HepG2 (cell line): ENCODE data around the gene STK39. TPM values are rescaled to one million over a fixed set of nuclear protein-coding genes. Genes with fewer than 3 reads are reported as not detected.

Experiments
- CBX2 ChIP-seq, 2 experiments: fragments of 200-600 bp in 1 of 2; sonication (generic); formaldehyde crosslinking in 1 of 2; IDR thresholded peaks; 2 replicates each; pipeline versions ENCODE4 v1.7.0 to v1.8.1; 2018 to 2022; ENCODE audit warnings: low read depth in 2 of 2, low read length in 1 of 2, mild to moderate bottlenecking in 1 of 2, missing genetic modification reagents in 1 of 2
- FOXA1 ChIP-seq, 2 experiments: fragments of 450-650 bp in 1 of 2; sonication (generic) in 1 of 2; formaldehyde crosslinking in 1 of 2; IDR thresholded peaks; 2 replicates each; pipeline versions ENCODE4 v1.4.0 to v1.6.1; 2016 to 2020; ENCODE audit warnings: missing genetic modification reagents in 1 of 2
- FOXO1 ChIP-seq: sonication (generic); formaldehyde crosslinking; IDR thresholded peaks from 2 replicates; pipeline ENCODE4 v1.4.0; 2020; ENCODE audit warnings: missing genetic modification reagents
- GLI4 ChIP-seq: sonication (generic); formaldehyde crosslinking; IDR thresholded peaks from 2 replicates; pipeline ENCODE4 v1.5.1; 2020; ENCODE audit warnings: missing genetic modification reagents, mild to moderate bottlenecking, moderate library complexity, borderline replicate concordance
- HOXD1 ChIP-seq: sonication (generic); formaldehyde crosslinking; IDR thresholded peaks from 2 replicates; pipeline ENCODE4 v1.5.0; 2020; ENCODE audit warnings: missing genetic modification reagents
- IRF9 ChIP-seq: sonication (generic); formaldehyde crosslinking; IDR thresholded peaks from 2 replicates; pipeline ENCODE4 v1.8.0; 2022; ENCODE audit warnings: missing genetic modification reagents, mild to moderate bottlenecking, borderline replicate concordance
- MAFG ChIP-seq: sonication (generic); formaldehyde crosslinking; IDR thresholded peaks from 2 replicates; pipeline ENCODE4 v1.5.1; 2020; ENCODE audit warnings: mild to moderate bottlenecking, missing genetic modification reagents
- MIER2 ChIP-seq: IDR thresholded peaks from 2 replicates; pipeline ENCODE4 v1.6.1; 2016; ENCODE audit warnings: missing biosample characterization, missing genetic modification reagents
- MZF1 ChIP-seq: sonication (generic); formaldehyde crosslinking; IDR thresholded peaks from 2 replicates; pipeline ENCODE4 v1.8.1; 2023; ENCODE audit warnings: mild to moderate bottlenecking, missing genetic modification reagents, borderline replicate concordance
- NAIF1 ChIP-seq: sonication (generic); formaldehyde crosslinking; IDR thresholded peaks from 2 replicates; pipeline ENCODE4 v1.5.0; 2020; ENCODE audit warnings: mild to moderate bottlenecking, missing genetic modification reagents, borderline replicate concordance
- REPIN1 ChIP-seq: sonication (generic); formaldehyde crosslinking; IDR thresholded peaks from 2 replicates; pipeline ENCODE4 v1.8.0; 2022; ENCODE audit warnings: missing genetic modification reagents, low read depth, mild to moderate bottlenecking, borderline replicate concordance
- REST ChIP-seq, 2 experiments: IDR thresholded peaks; 2 replicates each; pipeline ENCODE4 v1.6.1; 2011 to 2012; ENCODE audit warnings: low read length in 2 of 2, borderline replicate concordance in 1 of 2, low read depth in 1 of 2, mild to moderate bottlenecking in 1 of 2, moderate library complexity in 1 of 2
- RFXANK ChIP-seq: IDR thresholded peaks from 2 replicates; pipeline ENCODE4 v1.6.1; 2016
- ZBTB49 ChIP-seq: sonication (generic); formaldehyde crosslinking; IDR thresholded peaks from 2 replicates; pipeline ENCODE4 v1.4.0; 2020; ENCODE audit warnings: missing genetic modification reagents, borderline replicate concordance
- ZNF160 ChIP-seq: sonication (generic); formaldehyde crosslinking; IDR thresholded peaks from 2 replicates; pipeline ENCODE4 v1.8.0; 2022; ENCODE audit warnings: mild to moderate bottlenecking, inconsistent platforms, missing genetic modification reagents
- ZNF24 ChIP-seq: fragments of 450-650 bp; IDR thresholded peaks from 2 replicates; pipeline ENCODE4 v1.6.1; 2017; ENCODE audit warnings: antibody characterized with exemption, mild to moderate bottlenecking
- ZNF354B ChIP-seq: sonication (generic); formaldehyde crosslinking; IDR thresholded peaks from 2 replicates; pipeline ENCODE4 v1.8.0; 2022; ENCODE audit warnings: mild to moderate bottlenecking, missing genetic modification reagents
- ZNF432 ChIP-seq: sonication (generic); formaldehyde crosslinking; IDR thresholded peaks from 2 replicates; pipeline ENCODE4 v1.5.0; 2020; ENCODE audit warnings: missing genetic modification reagents, mild to moderate bottlenecking, borderline replicate concordance
- ZNF556 ChIP-seq: sonication (generic); formaldehyde crosslinking; IDR thresholded peaks from 2 replicates; pipeline ENCODE4 v1.4.0; 2020; ENCODE audit warnings: mild to moderate bottlenecking, missing genetic modification reagents, borderline replicate concordance
- ZNF558 ChIP-seq: sonication (generic); formaldehyde crosslinking; IDR thresholded peaks from 2 replicates; pipeline ENCODE4 v1.9.0; 2022; ENCODE audit warnings: mild to moderate bottlenecking, missing genetic modification reagents, borderline replicate concordance
- ZNF563 ChIP-seq: sonication (generic); formaldehyde crosslinking; IDR thresholded peaks from 2 replicates; pipeline ENCODE4 v1.8.0; 2022; ENCODE audit warnings: mild to moderate bottlenecking, moderate library complexity, missing genetic modification reagents
- ZNF652 ChIP-seq: IDR thresholded peaks from 2 replicates; pipeline ENCODE4 v1.6.1; 2016; ENCODE audit warnings: low read depth, borderline replicate concordance
- ZNF768 ChIP-seq: sonication (generic); formaldehyde crosslinking; IDR thresholded peaks from 2 replicates; pipeline ENCODE4 v1.4.0; 2020; ENCODE audit warnings: missing genetic modification reagents
- ZNF777 ChIP-seq: sonication (generic); formaldehyde crosslinking; IDR thresholded peaks from 2 replicates; pipeline ENCODE4 v1.4.0; 2020; ENCODE audit warnings: missing genetic modification reagents
- polyA plus RNA-seq, 8 experiments: library from polyadenylated mRNA; depleted of rRNA in 3 of 8; stranded (reverse) in 7 of 8; unstranded in 1 of 8; fragments of >200 nt; fragmentation: Illumina TruSeq in 4 of 8; extraction: Trizol in 4 of 8; gene quantifications; 2 replicates each; pipeline versions ENCODE4 v1.2.1 to v1.2.3, GENCODE V29; 2011 to 2016; ENCODE audit warnings: low read depth in 4 of 8, missing spikeins in 1 of 8, mixed read lengths in 1 of 8; ENCODE audit not compliant: insufficient read depth in 1 of 8
- total RNA-seq, 5 experiments: library from RNA; depleted of rRNA; stranded (reverse); fragments of >200 nt; fragmentation: Illumina TruSeq; extraction: Trizol; gene quantifications; 2 replicates each; pipeline ENCODE4 v1.2.3, GENCODE V29; 2016; ENCODE audit warnings: low read depth in 1 of 5

STK39 gene
- total and polyA plus RNA-seq, 2 of the 13 experiments (the other 11 are each of a cell fraction or from before 2014, with no cell fraction given) = 27.3 to 38.4 TPM

- TF ChIP-seq REST (IDR thresholded peaks at IDR 0.05; ENCODE audit: borderline replicate concordance in 1 of 2, low read depth in 1 of 2, low read length in 2 of 2) (peak in 1 of 2 experiments; percentile 51; a peak in 1 of 4 replicates), ZBTB49 (CRISPR knock-in tag) (no peak), MZF1 (no peak), ZNF432 (no peak), CBX2 (IDR thresholded peaks at IDR 0.05; ENCODE audit: low read depth, low read length) (no peak), CBX2 (CRISPR knock-in tag; IDR thresholded peaks at IDR 0.05; ENCODE audit: low read depth) (no peak), ZNF768 (CRISPR knock-in tag) (no peak), ZNF652 (CRISPR knock-in tag) (no peak), ZNF556 (no peak), NAIF1 (peak; percentile 21; the same call in 1 of the 2 replicates), MIER2 (CRISPR knock-in tag) (0 out of 2 replicates have a peak, but pooled peaks have one; percentile 52), ZNF777 (CRISPR knock-in tag) (no peak), ZNF160 (CRISPR knock-in tag) (0 out of 2 replicates have a peak, but pooled peaks have one; percentile 25), MAFG (CRISPR knock-in tag) (no peak), IRF9 (CRISPR knock-in tag) (no peak), ZNF563 (CRISPR knock-in tag) (no peak), FOXA1 (IDR thresholded peaks at IDR 0.05) (no peak), FOXA1 (CRISPR knock-in tag; IDR thresholded peaks at IDR 0.05) (peak; percentile 27; the same call in 1 of the 2 replicates), FOXO1 (CRISPR knock-in tag) (peak; percentile 70; the same call in 1 of the 2 replicates), ZNF558 (CRISPR knock-in tag) (0 out of 2 replicates have a peak, but pooled peaks have one; percentile 67), GLI4 (no peak), ZNF24 (no peak), REPIN1 (no peak), HOXD1 (CRISPR knock-in tag) (no peak), ZNF354B (CRISPR knock-in tag) (no peak), RFXANK (CRISPR knock-in tag) (no peak)
Observed at GRCh38 chr2:168166902-168167510, 80.4 kb downstream of the STK39 start (continued).
